Neutrophil (primary cell): Measurements from ENCODE around the gene TMEM63A.

Experiments used
- H3K27ac ChIP-seq: fragments of 200-600 bp; sonication (generic); 2 replicates; pipeline ENCODE4 v1.5.1; 2016; ENCODE audit warnings: mild to moderate bottlenecking, moderate library complexity
- H3K27me3 ChIP-seq: fragments of 200-600 bp; sonication (generic); 2 replicates; pipeline ENCODE4 v1.6.0; 2016; ENCODE audit warnings: mild to moderate bottlenecking
- H3K36me3 ChIP-seq: fragments of 200-600 bp; sonication (generic); 2 replicates; pipeline ENCODE4 v1.5.1; 2017
- H3K4me1 ChIP-seq, 2 experiments: fragments of 200-600 bp in 1 of 2; sonication (generic) in 1 of 2; 1 replicate in 1 of 2; 2 replicates in 1 of 2; pipeline versions ENCODE4 v1.5.1 to v1.6.1; 2013 to 2016; ENCODE audit warnings: low read depth in 1 of 2, low read length in 1 of 2, mild to moderate bottlenecking in 1 of 2, moderate library complexity in 1 of 2; ENCODE audit not compliant: control insufficient read depth in 1 of 2, insufficient read depth in 1 of 2
- H3K4me3 ChIP-seq, 2 experiments: fragments of 200-600 bp in 1 of 2; sonication (generic) in 1 of 2; 1 replicate in 1 of 2; 2 replicates in 1 of 2; pipeline ENCODE4 v1.5.1; 2013 to 2016; ENCODE audit warnings: low read depth in 1 of 2, low read length in 1 of 2, mild to moderate bottlenecking in 1 of 2, moderate library complexity in 1 of 2
- H3K9me3 ChIP-seq: fragments of 200-600 bp; sonication (generic); 2 replicates; pipeline ENCODE4 v1.5.1; 2016
- CTCF ChIP-seq: fragments of 200-600 bp; sonication (generic); IDR thresholded peaks from 2 replicates; pipeline ENCODE4 v1.5.1; 2016; ENCODE audit warnings: antibody characterized with exemption

TMEM63A gene

DNA sequence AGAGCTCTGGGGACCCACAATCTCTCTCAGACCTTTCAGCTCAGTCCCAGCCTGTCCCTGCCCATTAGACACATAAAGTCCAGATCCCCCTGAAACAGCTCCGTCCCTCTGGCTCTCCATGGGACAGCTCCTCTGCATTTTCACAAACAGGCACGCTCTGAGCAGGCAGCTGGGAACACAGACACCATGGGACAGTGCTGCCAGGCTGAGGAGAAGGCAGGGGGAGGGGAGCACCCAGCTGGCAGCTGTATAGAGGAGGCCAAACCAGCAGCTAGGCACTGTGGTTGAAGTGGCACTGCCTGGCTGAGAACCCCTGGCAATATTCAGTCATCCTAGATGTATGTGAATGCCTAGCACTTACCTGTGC is 2.0 kb downstream of the TMEM63A start:
- Histone ChIP-seq H3K4me3 (peak overlapping the region; percentile 90 to 98), H3K27me3 (no peaks in the 10 kb centered on the region), H3K4me1 (peaks cover 77 to 89% of the 10 kb centered on the region in 2 experiments), H3K36me3 (peaks cover 29% of the 10 kb centered on the region), H3K27ac (peak overlapping the region; percentile 89), H3K9me3 (no peaks in the 10 kb centered on the region)
- TF ChIP-seq CTCF: no peak

GRCh38 chr1:225879521-225880221 is 2.5 kb downstream of the TMEM63A start:
- TF ChIP-seq CTCF: no peak
- no peaks in the 10 kb centered on the region for H3K9me3 ChIP-seq
- no peaks in the 10 kb centered on the region for H3K27me3 ChIP-seq
- peaks cover 72 to 86% of the 10 kb centered on the region in 2 experiments for H3K4me1 ChIP-seq
- H3K36me3 ChIP-seq: peaks cover 35% of the 10 kb centered on the region
- peak overlapping the region; percentile 89 for H3K27ac ChIP-seq
- peak overlapping the region; percentile 90 to 98 for H3K4me3 ChIP-seq

DNA sequence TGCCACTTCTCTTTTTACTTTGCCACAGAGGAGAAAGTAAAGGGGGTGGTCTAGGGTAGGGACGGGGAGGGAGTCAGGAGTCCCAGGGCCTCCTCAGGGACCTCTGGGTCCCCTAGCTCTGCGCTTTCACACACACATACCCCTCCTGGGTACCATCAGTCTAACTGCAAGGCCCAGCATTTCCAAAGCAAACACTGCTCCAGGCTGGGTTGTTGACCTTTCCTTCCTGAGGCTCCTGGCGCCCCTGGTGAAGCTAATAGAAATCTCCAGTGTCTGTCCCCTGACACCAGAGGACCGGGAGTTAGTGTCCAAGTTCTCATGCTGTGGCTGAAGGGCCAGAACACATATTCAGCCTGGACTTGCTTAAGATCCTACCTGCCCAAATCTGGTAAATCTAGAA is 3.9 kb downstream of the TMEM63A start:
- Histone ChIP-seq H3K9me3 (no peaks in the 10 kb centered on the region), H3K27me3 (no peaks in the 10 kb centered on the region), H3K4me1 (peaks cover 65 to 82% of the 10 kb centered on the region in 2 experiments), H3K27ac (peak overlapping the region; percentile 89), H3K4me3 (no peak overlapping the region), H3K36me3 (peaks cover 49% of the 10 kb centered on the region)
- TF ChIP-seq CTCF: no peak

GRCh38 chr1:225877580-225877979 is 4.6 kb downstream of the TMEM63A start:
- Histone ChIP-seq H3K9me3 (no peaks in the 10 kb centered on the region), H3K4me1 (peaks cover 61 to 78% of the 10 kb centered on the region in 2 experiments), H3K27ac (peak overlapping the region; percentile 89), H3K36me3 (peaks cover 56% of the 10 kb centered on the region), H3K4me3 (no peak overlapping the region), H3K27me3 (no peaks in the 10 kb centered on the region)
- TF ChIP-seq CTCF: no peak

GRCh38 chr1:225876900-225877510 is 5.2 kb downstream of the TMEM63A start:
- Histone ChIP-seq H3K36me3 (peaks cover 61% of the 10 kb centered on the region), H3K4me3 (no peak overlapping the region), H3K27me3 (no peaks in the 10 kb centered on the region), H3K27ac (peak overlapping the region; percentile 89), H3K9me3 (no peaks in the 10 kb centered on the region), H3K4me1 (peaks cover 61 to 75% of the 10 kb centered on the region in 2 experiments)
- TF ChIP-seq CTCF: no peak
